Measurements from ENCODE around the gene WDR93.

DNA sequence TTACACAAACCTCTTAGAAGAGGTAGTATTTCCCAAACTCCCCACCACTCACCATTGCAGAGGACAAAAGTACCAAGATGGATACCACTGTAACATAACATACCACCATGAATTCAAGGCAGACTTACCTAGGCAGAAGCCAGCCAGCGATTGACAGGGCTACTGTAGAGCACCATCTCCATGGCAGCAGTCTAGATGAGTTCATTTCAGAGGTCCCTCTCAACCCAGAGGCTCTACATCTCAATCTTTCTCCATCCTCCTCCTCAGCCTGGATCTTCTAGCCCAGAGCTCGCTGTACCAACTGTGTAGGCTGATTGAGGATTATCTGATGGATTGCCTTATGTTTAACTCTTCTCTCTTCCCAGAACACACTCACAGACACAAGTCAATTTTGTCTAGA lies 9.5 kb upstream of the WDR93 start:
- TF ChIP-seq, protein P1, sequence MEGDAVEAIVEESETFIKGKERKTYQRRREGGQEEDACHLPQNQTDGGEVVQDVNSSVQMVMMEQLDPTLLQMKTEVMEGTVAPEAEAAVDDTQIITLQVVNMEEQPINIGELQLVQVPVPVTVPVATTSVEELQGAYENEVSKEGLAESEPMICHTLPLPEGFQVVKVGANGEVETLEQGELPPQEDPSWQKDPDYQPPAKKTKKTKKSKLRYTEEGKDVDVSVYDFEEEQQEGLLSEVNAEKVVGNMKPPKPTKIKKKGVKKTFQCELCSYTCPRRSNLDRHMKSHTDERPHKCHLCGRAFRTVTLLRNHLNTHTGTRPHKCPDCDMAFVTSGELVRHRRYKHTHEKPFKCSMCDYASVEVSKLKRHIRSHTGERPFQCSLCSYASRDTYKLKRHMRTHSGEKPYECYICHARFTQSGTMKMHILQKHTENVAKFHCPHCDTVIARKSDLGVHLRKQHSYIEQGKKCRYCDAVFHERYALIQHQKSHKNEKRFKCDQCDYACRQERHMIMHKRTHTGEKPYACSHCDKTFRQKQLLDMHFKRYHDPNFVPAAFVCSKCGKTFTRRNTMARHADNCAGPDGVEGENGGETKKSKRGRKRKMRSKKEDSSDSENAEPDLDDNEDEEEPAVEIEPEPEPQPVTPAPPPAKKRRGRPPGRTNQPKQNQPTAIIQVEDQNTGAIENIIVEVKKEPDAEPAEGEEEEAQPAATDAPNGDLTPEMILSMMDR (IDR thresholded peaks at IDR 0.05; ENCODE audit: low read length), result no peak
- no peak for TF ChIP-seq EZH2phosphoT487 (IDR thresholded peaks at IDR 0.05; ENCODE audit: low read length)

All from MM.1S (cell line).